Kidney (tissue), 14 donors: Measurements from ENCODE around the gene IL17B. TPM values are rescaled to one million over a fixed set of nuclear protein-coding genes. Genes with fewer than 3 reads are reported as not detected.
"Not testable (repeated sequence)": the region's sequence is repeated elsewhere in the genome, so short reads cannot be mapped to it uniquely, and the experiment has no call there.

Experiments
- DNase-seq, 5 donors: peaks; one replicate each; pipeline ENCODE4 v3.0.0-alpha.2; 2013 to 2020
- FAIRE-seq: peaks from 2 replicates; lab custom pipeline; 2012; peaks lifted over from hg19 to GRCh38; lab: Jason Lieb, UNC
- H3K27ac ChIP-seq, 2 donors: one replicate each; pipeline ENCODE4 v1.7.0; 2013; ENCODE audit warnings: low read depth in 2 of 2, low read length in 2 of 2, inconsistent platforms in 1 of 2
- H3K27me3 ChIP-seq: one replicate; pipeline ENCODE4 v1.7.1; 2013; ENCODE audit warnings: low read length, inconsistent platforms; ENCODE audit not compliant: control insufficient read depth, insufficient read depth
- H3K36me3 ChIP-seq, 3 donors: one replicate each; pipeline versions ENCODE4 v1.7.0 to v1.7.1; 2013; ENCODE audit warnings: low read length in 3 of 3, control low read depth in 1 of 3, inconsistent platforms in 1 of 3; ENCODE audit not compliant: insufficient read depth in 3 of 3, control insufficient read depth in 2 of 3
- H3K4me1 ChIP-seq, 3 donors: one replicate each; pipeline versions ENCODE4 v1.7.0 to v1.7.1; 2013; ENCODE audit warnings: low read length in 3 of 3, inconsistent platforms in 1 of 3, low read depth in 1 of 3; ENCODE audit not compliant: control insufficient read depth in 2 of 3, insufficient read depth in 2 of 3
- H3K4me3 ChIP-seq, 3 donors: one replicate each; pipeline versions ENCODE4 v1.7.0 to v1.8.1; 2013; ENCODE audit warnings: low read length in 3 of 3, control low read depth in 1 of 3, inconsistent platforms in 1 of 3
- H3K9ac ChIP-seq, 3 donors: one replicate each; pipeline versions ENCODE4 v1.7.0 to v1.7.1; 2013; ENCODE audit warnings: low read length in 3 of 3, control low read depth in 1 of 3, inconsistent platforms in 1 of 3
- H3K9me3 ChIP-seq, 3 donors: one replicate each; pipeline versions ENCODE4 v1.7.0 to v1.7.1; 2013; ENCODE audit warnings: low read length in 3 of 3, control low read depth in 1 of 3, inconsistent platforms in 1 of 3; ENCODE audit not compliant: control insufficient read depth in 2 of 3, insufficient read depth in 1 of 3
- CTCF ChIP-seq: IDR thresholded peaks from 3 replicates; pipeline ENCODE4 v1.5.1; 2012; ENCODE audit warnings: mild to moderate bottlenecking, moderate library complexity, borderline replicate concordance; ENCODE audit not compliant: insufficient read depth; ENCODE audit errors: extremely low read depth
- intact Hi-C: fragments of 100-400 bp; cut with DNase I; formaldehyde crosslinking; loops from one replicate; pipeline ENCODE4 v1.11.1; 2022
- polyA plus RNA-seq: library from polyadenylated mRNA; stranded (reverse); fragments of 350-450 nt; fragmentation: Illumina TruSeq; extraction: RNeasy Lipid Tissue Mini Kit (QIAGEN cat#74804); gene quantifications from one replicate; pipeline ENCODE4 v1.2.3, GENCODE V29; 2014; ENCODE audit warnings: low read depth, low replicate concordance; ENCODE audit not compliant: insufficient read depth
- total RNA-seq: library from RNA; stranded (reverse); fragmentation: NEBNext Ultra II Directional; extraction: Animal tissue kit (Norgen Biotek cat#: 25700); gene quantifications from one replicate; pipeline ENCODE4 v1.2.1, GENCODE V29; 2021
- donor health status: control.
- donor health status: control.
- donor health status: control.
- donor health status: control.
- donor health status: control.
- donor health status: DM: yes; HTN: yes; CAD: no.
- donor health status: Normal renal cell carcinoma (clear cell type).

The IL17B gene
- total and polyA plus RNA-seq, 2 donors from 2014 or later, result 1.4 to 4.7 TPM

GRCh38 chr5:149401051-149401450 is 22.0 kb upstream of the IL17B start:
- H3K9me3 ChIP-seq, result no peaks in the 10 kb centered on the region
- no peak for TF ChIP-seq CTCF
- FAIRE-seq, result no peak

GRCh38 chr5:149400304-149400703 is 21.2 kb upstream of the IL17B start:
- H3K4me3 ChIP-seq, result no peak overlapping the region
- no peaks in the 10 kb centered on the region for H3K36me3 ChIP-seq
- H3K9ac ChIP-seq, result no peak overlapping the region
- no peaks in the 10 kb centered on the region for H3K9me3 ChIP-seq
- intact Hi-C loops, result no loop called here
- DNase-seq, result peak in 4 of 5 donors; percentile 82 to 87 (median 83)
- no peak for TF ChIP-seq CTCF
- peaks cover 0 to 12% (median 3%) of the 10 kb centered on the region in 3 donors for H3K4me1 ChIP-seq
- no peak overlapping the region for H3K27ac ChIP-seq
- no peak for FAIRE-seq
- H3K27me3 ChIP-seq, result no peaks in the 10 kb centered on the region

More at GRCh38 chr5:149401051-149401450, 22.0 kb upstream of the IL17B start:
- Histone ChIP-seq H3K27me3 (no peaks in the 10 kb centered on the region), H3K4me1 (peaks cover 0 to 12% (median 3%) of the 10 kb centered on the region in 3 donors), H3K27ac (no peak overlapping the region), H3K36me3 (no peaks in the 10 kb centered on the region), H3K9ac (no peak overlapping the region), H3K4me3 (no peak overlapping the region)
- intact Hi-C loops, result no loop called here
- no peak for DNase-seq

- no peaks in the 10 kb centered on the region for H3K36me3 ChIP-seq
- H3K9me3 ChIP-seq, result no peaks in the 10 kb centered on the region
- no peak for DNase-seq
- FAIRE-seq, result no peak
- no peak overlapping the region for H3K9ac ChIP-seq
- peaks cover 0 to 9% (median 3%) of the 10 kb centered on the region in 3 donors for H3K4me1 ChIP-seq
- no peak for TF ChIP-seq CTCF
- H3K27ac ChIP-seq, result no peak overlapping the region
- no peaks in the 10 kb centered on the region for H3K27me3 ChIP-seq
- intact Hi-C loops, result no loop called here
- no peak overlapping the region for H3K4me3 ChIP-seq
These were observed 20.7 kb upstream of the IL17B start for GRCh38 chr5:149399775-149400174.

- H3K4me3 ChIP-seq, intact Hi-C loops, H3K9ac ChIP-seq, H3K4me1 ChIP-seq, H3K27me3 ChIP-seq, H3K9me3 ChIP-seq, H3K27ac ChIP-seq, H3K36me3 ChIP-seq, DNase-seq, FAIRE-seq: not testable (repeated sequence)
These were observed 19.7 kb upstream of the IL17B start for GRCh38 chr5:149398747-149399266.
